Left kidney (tissue), 1 donor: ENCODE results near the gene NEIL3. TPM values are rescaled to one million over a fixed set of nuclear protein-coding genes. Genes with fewer than 3 reads are reported as not detected.

Source experiments
- polyA plus RNA-seq: library from polyadenylated mRNA; unstranded; fragments of 120-200 nt; gene quantifications from one replicate; pipeline ENCODE4 v1.2.1, GENCODE V29; 2013; ENCODE audit not compliant: insufficient read length

Gene NEIL3
- polyA plus RNA-seq, 1 donor = 9.3 TPM

Other genes with a start within 250 kb of the NEIL3 start
- gene AGA, start 132.6 kb downstream of the NEIL3 start, polyA plus RNA-seq = 44.7 TPM